Effector memory CD4-positive, alpha-beta T cell (primary cell): Measurements from ENCODE around the gene FIGLA.
A peak's percentile ranks its signal among the peaks of the same experiment; 100 is the strongest.

Source experiments
- DNase-seq, 3 donors: peaks; one replicate each; pipeline ENCODE4 v3.0.0-alpha.2; 2020
- H3K27ac ChIP-seq: 2 replicates; pipeline ENCODE4 v1.7.0; 2013; ENCODE audit warnings: mild to moderate bottlenecking, low read length, moderate library complexity; ENCODE audit not compliant: insufficient read depth, poor library complexity, severe bottlenecking
- H3K27me3 ChIP-seq: replicated peaks from 2 replicates; pipeline ENCODE4 v1.7.0; 2013; ENCODE audit warnings: mild to moderate bottlenecking, low read length; ENCODE audit not compliant: insufficient read depth, control insufficient read depth, poor library complexity, severe bottlenecking
- H3K36me3 ChIP-seq: 2 replicates; pipeline ENCODE4 v1.7.0; 2013; ENCODE audit warnings: mild to moderate bottlenecking, low read length, moderate library complexity; ENCODE audit not compliant: control insufficient read depth, insufficient read depth
- H3K4me1 ChIP-seq: 2 replicates; pipeline ENCODE4 v1.7.0; 2013; ENCODE audit warnings: low read length, mild to moderate bottlenecking; ENCODE audit not compliant: control insufficient read depth, insufficient read depth, poor library complexity, severe bottlenecking
- H3K4me3 ChIP-seq: 2 replicates; pipeline ENCODE4 v1.7.0; 2013; ENCODE audit warnings: low read length, low read depth, mild to moderate bottlenecking; ENCODE audit not compliant: insufficient read depth, poor library complexity, severe bottlenecking
- H3K9me3 ChIP-seq: 2 replicates; pipeline ENCODE4 v1.7.0; 2013; ENCODE audit warnings: mild to moderate bottlenecking, low read length, moderate library complexity; ENCODE audit not compliant: control insufficient read depth

Gene FIGLA

GRCh38 chr2:70795164-70795995 lies 4.9 kb upstream of the FIGLA start:
- no peak for DNase-seq
- no peak overlapping the region for H3K27ac ChIP-seq
- peaks cover under 1% of the 10 kb centered on the region for H3K27me3 ChIP-seq
- no peak overlapping the region for H3K4me3 ChIP-seq
- no peaks in the 10 kb centered on the region for H3K36me3 ChIP-seq
- H3K4me1 ChIP-seq, result peaks cover under 1% of the 10 kb centered on the region
- no peaks in the 10 kb centered on the region for H3K9me3 ChIP-seq

GRCh38 chr2:70793450-70793849 lies 3.0 kb upstream of the FIGLA start:
- peaks cover 15% of the 10 kb centered on the region for H3K27me3 ChIP-seq
- H3K36me3 ChIP-seq, result no peaks in the 10 kb centered on the region
- no peak overlapping the region for H3K4me3 ChIP-seq
- H3K27ac ChIP-seq, result no peak overlapping the region
- H3K9me3 ChIP-seq, result no peaks in the 10 kb centered on the region
- peaks cover 11% of the 10 kb centered on the region for H3K4me1 ChIP-seq
- DNase-seq, result no peak

- Histone ChIP-seq H3K9me3 (no peaks in the 10 kb centered on the region), H3K27me3 (peaks cover 26% of the 10 kb centered on the region), H3K27ac (no peak overlapping the region), H3K4me1 (peaks cover 11% of the 10 kb centered on the region), H3K36me3 (no peaks in the 10 kb centered on the region), H3K4me3 (peak overlapping the region; percentile 19)
- DNase-seq, result peak in 1 of 3 donors; percentile 5
These were observed 923 bp downstream of the FIGLA start for GRCh38 chr2:70789304-70790135.

- DNase-seq, result no peak
- Histone ChIP-seq H3K27me3 (peaks cover 25% of the 10 kb centered on the region), H3K9me3 (no peaks in the 10 kb centered on the region)
These were observed 5.1 kb downstream of the FIGLA start for GRCh38 chr2:70785137-70785911.

GRCh38 chr2:70784320-70784719 lies 6.1 kb downstream of the FIGLA start:
- H3K4me1 ChIP-seq, result no peaks in the 10 kb centered on the region
- H3K9me3 ChIP-seq, result no peaks in the 10 kb centered on the region
- peaks cover 16% of the 10 kb centered on the region for H3K27me3 ChIP-seq
- no peak overlapping the region for H3K4me3 ChIP-seq
- H3K27ac ChIP-seq, result no peak overlapping the region
- DNase-seq, result no peak
- no peaks in the 10 kb centered on the region for H3K36me3 ChIP-seq

More at GRCh38 chr2:70785137-70785911, 5.1 kb downstream of the FIGLA start:
- Histone ChIP-seq H3K4me3 (no peak overlapping the region), H3K36me3 (no peaks in the 10 kb centered on the region), H3K4me1 (peaks cover 10% of the 10 kb centered on the region), H3K27ac (no peak overlapping the region)

GRCh38 chr2:70779911-70780545 lies 10.4 kb downstream of the FIGLA start:
- H3K9me3 ChIP-seq, result no peaks in the 10 kb centered on the region
- no peaks in the 10 kb centered on the region for H3K36me3 ChIP-seq
- no peak for DNase-seq
- H3K4me3 ChIP-seq, result no peak overlapping the region
- H3K27me3 ChIP-seq, result no peaks in the 10 kb centered on the region
- no peak overlapping the region for H3K27ac ChIP-seq
- H3K4me1 ChIP-seq, result no peaks in the 10 kb centered on the region

- Histone ChIP-seq H3K36me3 (no peaks in the 10 kb centered on the region), H3K4me1 (no peaks in the 10 kb centered on the region), H3K9me3 (no peaks in the 10 kb centered on the region), H3K4me3 (no peak overlapping the region), H3K27ac (no peak overlapping the region), H3K27me3 (no peaks in the 10 kb centered on the region)
- DNase-seq, result no peak
These were observed 11.0 kb downstream of the FIGLA start for GRCh38 chr2:70779491-70779890.

GRCh38 chr2:70778676-70779075 lies 11.8 kb downstream of the FIGLA start:
- H3K36me3 ChIP-seq, result no peaks in the 10 kb centered on the region
- no peak for DNase-seq
- H3K4me1 ChIP-seq, result no peaks in the 10 kb centered on the region
- no peaks in the 10 kb centered on the region for H3K9me3 ChIP-seq
- H3K27ac ChIP-seq, result no peak overlapping the region
- H3K27me3 ChIP-seq, result no peaks in the 10 kb centered on the region
- no peak overlapping the region for H3K4me3 ChIP-seq

GRCh38 chr2:70777450-70777849 lies 13.0 kb downstream of the FIGLA start:
- H3K27ac ChIP-seq, result no peak overlapping the region
- H3K27me3 ChIP-seq, result no peaks in the 10 kb centered on the region
- no peaks in the 10 kb centered on the region for H3K4me1 ChIP-seq
- H3K4me3 ChIP-seq, result no peak overlapping the region
- no peaks in the 10 kb centered on the region for H3K9me3 ChIP-seq
- DNase-seq, result no peak
- no peaks in the 10 kb centered on the region for H3K36me3 ChIP-seq
